Adrenal gland (tissue), 5 donors: ENCODE measurements around the gene TFPI.
"Not testable (repeated sequence)": the region's sequence is repeated elsewhere in the genome, so short reads cannot be mapped to it uniquely, and the experiment has no call there.

Experiments
- POLR2A ChIP-seq, 2 donors: fragments of 450-650 bp; IDR thresholded peaks; one replicate each; pipeline ENCODE4 v1.6.1; 2017; ENCODE audit warnings: antibody characterized with exemption in 2 of 2, mild to moderate bottlenecking in 2 of 2, moderate library complexity in 1 of 2
- TF ChIP-seq, protein P1 (sequence below), 6 experiments: fragments of 450-650 bp in 4 of 6; fragments of 200-600 bp in 2 of 6; sonication (generic) in 1 of 6; IDR thresholded peaks; 1 replicate in 5 of 6; 2 replicates in 1 of 6; pipeline versions ENCODE4 v1.5.1 to v1.8.0; 2016 to 2021; ENCODE audit warnings: antibody characterized with exemption in 6 of 6, mild to moderate bottlenecking in 2 of 6, moderate library complexity in 1 of 6
- donor health status: DM: no; HTN: no; CAD: no.

DNA sequence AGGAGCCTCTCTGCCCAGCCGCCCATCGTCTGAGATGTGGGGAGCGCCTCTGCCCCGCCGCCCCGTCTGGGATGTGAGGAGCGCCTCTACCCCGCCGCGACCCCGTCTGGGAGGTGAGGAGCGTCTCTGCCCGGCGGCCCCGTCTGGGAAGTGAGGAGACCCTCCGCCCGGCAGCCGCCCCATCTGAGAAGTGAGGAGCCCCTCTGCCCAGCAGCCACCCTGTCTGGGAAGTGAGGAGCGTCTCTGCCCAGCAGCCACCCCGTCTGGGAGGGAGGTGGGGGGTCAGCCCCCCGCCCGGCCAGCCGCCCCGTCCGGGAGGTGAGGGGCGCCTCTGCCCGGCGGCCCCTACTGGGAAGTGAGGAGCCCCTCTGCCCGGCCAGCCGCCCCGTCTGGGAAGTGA, 2.3 kb upstream of the TFPI start:
- TF ChIP-seq POLR2A (IDR thresholded peaks at IDR 0.05), result not testable (repeated sequence)
- TF ChIP-seq, protein P1, sequence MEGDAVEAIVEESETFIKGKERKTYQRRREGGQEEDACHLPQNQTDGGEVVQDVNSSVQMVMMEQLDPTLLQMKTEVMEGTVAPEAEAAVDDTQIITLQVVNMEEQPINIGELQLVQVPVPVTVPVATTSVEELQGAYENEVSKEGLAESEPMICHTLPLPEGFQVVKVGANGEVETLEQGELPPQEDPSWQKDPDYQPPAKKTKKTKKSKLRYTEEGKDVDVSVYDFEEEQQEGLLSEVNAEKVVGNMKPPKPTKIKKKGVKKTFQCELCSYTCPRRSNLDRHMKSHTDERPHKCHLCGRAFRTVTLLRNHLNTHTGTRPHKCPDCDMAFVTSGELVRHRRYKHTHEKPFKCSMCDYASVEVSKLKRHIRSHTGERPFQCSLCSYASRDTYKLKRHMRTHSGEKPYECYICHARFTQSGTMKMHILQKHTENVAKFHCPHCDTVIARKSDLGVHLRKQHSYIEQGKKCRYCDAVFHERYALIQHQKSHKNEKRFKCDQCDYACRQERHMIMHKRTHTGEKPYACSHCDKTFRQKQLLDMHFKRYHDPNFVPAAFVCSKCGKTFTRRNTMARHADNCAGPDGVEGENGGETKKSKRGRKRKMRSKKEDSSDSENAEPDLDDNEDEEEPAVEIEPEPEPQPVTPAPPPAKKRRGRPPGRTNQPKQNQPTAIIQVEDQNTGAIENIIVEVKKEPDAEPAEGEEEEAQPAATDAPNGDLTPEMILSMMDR (IDR thresholded peaks at IDR 0.05), result not testable (repeated sequence)
